HEK293 (cell line): ENCODE results near the gene CAMK2G.
A peak's percentile ranks its signal among the peaks of the same experiment; 100 is the strongest.

Experiments
- CTCF ChIA-PET: fragments of 350-600 bp; formaldehyde crosslinking; extraction: SDS; loops from one replicate; lab custom pipeline; 2021; ENCODE audit warnings: antibody characterized with exemption; lab: Yijun Ruan, JAX
- POLR2A ChIA-PET: fragments of 300-600 bp; formaldehyde crosslinking; extraction: SDS; loops from one replicate; lab custom pipeline; 2020; ENCODE audit warnings: antibody characterized with exemption, inconsistent platforms; lab: Yijun Ruan, JAX
- H3K27ac ChIP-seq: fragments of 200-500 bp; sonication (Bioruptor generic); 2 replicates; pipeline ENCODE4 v1.5.1; 2014; ENCODE audit warnings: low read depth, low read length, control low read depth, inconsistent platforms; ENCODE audit errors: extremely low read depth
- H3K36me3 ChIP-seq, 2 experiments: fragments of 200-500 bp in 1 of 2; sonication (Bioruptor generic) in 1 of 2; 1 replicate in 1 of 2; 2 replicates in 1 of 2; pipeline ENCODE4 v1.5.1; 2014 to 2017; ENCODE audit warnings: inconsistent platforms in 2 of 2, low read length in 2 of 2; ENCODE audit not compliant: control insufficient read depth in 2 of 2, insufficient read depth in 1 of 2
- H3K4me1 ChIP-seq: fragments of 200-500 bp; sonication (Bioruptor generic); 2 replicates; pipeline ENCODE4 v1.5.1; 2014; ENCODE audit warnings: mild to moderate bottlenecking, low read length, inconsistent platforms; ENCODE audit not compliant: control insufficient read depth, insufficient read depth
- H3K4me3 ChIP-seq: 2 replicates; pipeline ENCODE4 v1.5.1; 2011; ENCODE audit warnings: low read depth, mild to moderate bottlenecking, control low read depth, low read length, moderate library complexity
- H3K9me3 ChIP-seq: fragments of 200-500 bp; sonication (Bioruptor generic); 2 replicates; pipeline ENCODE4 v1.5.1; 2014; ENCODE audit warnings: low read depth, low read length, inconsistent platforms; ENCODE audit not compliant: control insufficient read depth, insufficient read depth
- BCL11A ChIP-seq: fragments of 450-650 bp; formaldehyde crosslinking; IDR thresholded peaks from 2 replicates; pipeline ENCODE4 v1.5.1; 2016; ENCODE audit warnings: low read depth, missing biosample characterization, missing genetic modification characterization
- HIC1 ChIP-seq: fragments of 450-650 bp; formaldehyde crosslinking; IDR thresholded peaks from 2 replicates; pipeline ENCODE4 v1.5.1; 2016; ENCODE audit warnings: missing biosample characterization, missing genetic modification characterization
- IKZF3 ChIP-seq: fragments of 450-650 bp; IDR thresholded peaks from 2 replicates; pipeline ENCODE4 v1.5.0; 2018; ENCODE audit warnings: missing biosample characterization, mild to moderate bottlenecking, missing genetic modification characterization, moderate library complexity
- KLF8 ChIP-seq: fragments of 450-650 bp; formaldehyde crosslinking; IDR thresholded peaks from 2 replicates; pipeline ENCODE4 v1.5.1; 2016; ENCODE audit warnings: missing biosample characterization, missing genetic modification characterization
- OVOL3 ChIP-seq: fragments of 450-650 bp; formaldehyde crosslinking; IDR thresholded peaks from 2 replicates; pipeline ENCODE4 v1.5.1; 2016; ENCODE audit warnings: missing biosample characterization, missing genetic modification characterization
- SCRT1 ChIP-seq: fragments of 450-650 bp; formaldehyde crosslinking; IDR thresholded peaks from 2 replicates; pipeline ENCODE4 v1.5.1; 2016; ENCODE audit warnings: missing biosample characterization, missing genetic modification characterization, borderline replicate concordance
- ZBTB10 ChIP-seq: fragments of 450-650 bp; formaldehyde crosslinking; IDR thresholded peaks from 2 replicates; pipeline ENCODE4 v1.5.1; 2016; ENCODE audit warnings: missing biosample characterization, missing genetic modification characterization
- ZBTB17 ChIP-seq: fragments of 450-650 bp; formaldehyde crosslinking; IDR thresholded peaks from 2 replicates; pipeline ENCODE4 v1.5.1; 2016; ENCODE audit warnings: missing biosample characterization, missing genetic modification characterization
- ZNF10 ChIP-seq: fragments of 450-650 bp; formaldehyde crosslinking; IDR thresholded peaks from 2 replicates; pipeline ENCODE4 v1.5.1; 2017; ENCODE audit warnings: missing biosample characterization, missing genetic modification characterization
- ZNF148 ChIP-seq: fragments of 450-650 bp; formaldehyde crosslinking; IDR thresholded peaks from 2 replicates; pipeline ENCODE4 v1.5.0; 2017; ENCODE audit warnings: missing biosample characterization, missing genetic modification characterization, borderline replicate concordance
- ZNF16 ChIP-seq: fragments of 450-650 bp; formaldehyde crosslinking; IDR thresholded peaks from 2 replicates; pipeline ENCODE4 v1.5.1; 2016; ENCODE audit warnings: low read depth, missing biosample characterization, missing genetic modification characterization
- ZNF202 ChIP-seq: fragments of 450-650 bp; formaldehyde crosslinking; IDR thresholded peaks from 2 replicates; pipeline ENCODE4 v1.5.1; 2016; ENCODE audit warnings: missing biosample characterization, missing genetic modification characterization, borderline replicate concordance
- ZNF211 ChIP-seq: fragments of 450-650 bp; formaldehyde crosslinking; IDR thresholded peaks from 2 replicates; pipeline ENCODE4 v1.5.1; 2016; ENCODE audit warnings: low read depth, missing biosample characterization, missing genetic modification characterization
- ZNF292 ChIP-seq: fragments of 450-650 bp; formaldehyde crosslinking; IDR thresholded peaks from 2 replicates; pipeline ENCODE4 v1.5.1; 2016; ENCODE audit warnings: low read depth, missing biosample characterization, missing genetic modification characterization, borderline replicate concordance
- ZNF366 ChIP-seq: fragments of 450-650 bp; formaldehyde crosslinking; conservative IDR thresholded peaks from 2 replicates; pipeline ENCODE4 v1.5.1; 2016; ENCODE audit warnings: missing biosample characterization, missing genetic modification characterization
- ZNF394 ChIP-seq: fragments of 450-650 bp; formaldehyde crosslinking; IDR thresholded peaks from 2 replicates; pipeline ENCODE4 v1.5.1; 2016; ENCODE audit warnings: missing biosample characterization, missing genetic modification characterization, mild to moderate bottlenecking, moderate library complexity, borderline replicate concordance
- ZNF433 ChIP-seq: fragments of 450-650 bp; formaldehyde crosslinking; IDR thresholded peaks from 2 replicates; pipeline ENCODE4 v1.5.1; 2016; ENCODE audit warnings: missing biosample characterization, missing genetic modification characterization, low read depth
- ZNF473 ChIP-seq: fragments of 450-650 bp; formaldehyde crosslinking; IDR thresholded peaks from 2 replicates; pipeline ENCODE4 v1.5.1; 2017; ENCODE audit warnings: missing biosample characterization, missing genetic modification characterization
- ZNF571 ChIP-seq: fragments of 450-650 bp; formaldehyde crosslinking; IDR thresholded peaks from 2 replicates; pipeline ENCODE4 v1.5.0; 2017; ENCODE audit warnings: missing biosample characterization, missing genetic modification characterization
- ZNF664 ChIP-seq: fragments of 450-650 bp; formaldehyde crosslinking; IDR thresholded peaks from 2 replicates; pipeline ENCODE4 v1.5.1; 2016; ENCODE audit warnings: missing biosample characterization, missing genetic modification characterization
- ZNF768 ChIP-seq: fragments of 450-650 bp; formaldehyde crosslinking; IDR thresholded peaks from 2 replicates; pipeline ENCODE4 v1.5.1; 2018; ENCODE audit warnings: missing biosample characterization, mild to moderate bottlenecking, missing genetic modification characterization
- ZNF785 ChIP-seq: fragments of 450-650 bp; formaldehyde crosslinking; IDR thresholded peaks from 2 replicates; pipeline ENCODE4 v1.5.1; 2016; ENCODE audit warnings: missing biosample characterization, missing genetic modification characterization
- ZNF792 ChIP-seq: fragments of 450-650 bp; formaldehyde crosslinking; IDR thresholded peaks from 2 replicates; pipeline ENCODE4 v1.5.1; 2016; ENCODE audit warnings: missing biosample characterization, missing genetic modification characterization

Gene CAMK2G

DNA sequence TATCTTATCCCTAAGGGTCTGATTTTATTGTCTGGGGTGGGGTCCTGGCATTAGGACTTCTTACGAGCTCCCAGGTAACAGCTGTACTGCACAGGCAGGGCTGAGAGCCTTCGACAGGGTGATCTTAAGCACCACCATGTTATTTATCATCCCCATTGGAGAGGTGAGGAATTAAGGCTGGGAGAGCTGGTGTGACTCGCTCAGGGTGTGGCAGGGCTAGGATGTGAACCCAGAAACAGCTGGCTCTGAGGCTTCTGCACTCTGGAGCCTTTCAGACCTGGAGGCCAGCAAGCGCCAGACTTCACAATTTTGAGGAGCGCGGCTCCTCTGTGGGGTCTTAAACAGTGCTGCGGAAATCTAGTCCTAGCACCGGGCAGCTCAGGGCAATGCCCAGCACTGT, 35.5 kb downstream of the CAMK2G start (continued):
- TF ChIP-seq HIC1: no peak
- no peak for TF ChIP-seq ZNF433 (tag by site-specific recombination)
- no peak for TF ChIP-seq IKZF3 (tag by site-specific recombination)
- TF ChIP-seq ZNF202 (tag by site-specific recombination): no peak
- no peak for TF ChIP-seq ZNF473 (tag by site-specific recombination)
- TF ChIP-seq ZNF366 (tag by site-specific recombination): no peak
- no peak for TF ChIP-seq ZNF292 (tag by site-specific recombination)
- no peak for TF ChIP-seq ZNF792 (tag by site-specific recombination)
- TF ChIP-seq ZNF211 (tag by site-specific recombination): no peak
- no peak for TF ChIP-seq ZNF571 (tag by site-specific recombination)
- TF ChIP-seq, all 188 proteins: peak for 0

GRCh38 chr10:73838008-73838567, 36.3 kb downstream of the CAMK2G start:
- H3K4me3 ChIP-seq: no peak overlapping the region
- H3K36me3 ChIP-seq: peaks cover 0 to 64% of the 10 kb centered on the region in 2 experiments; a peak in 2 of 3 replicates
- ChIA-PET CTCF (interaction anchor here (1.1 to 1.2 kb wide), 3 partner anchors 9 to 42 kb away, joined by 3 read pairs; no protein-coding TSS in a partner anchor), POLR2A (no interaction called here)
- H3K9me3 ChIP-seq: no peaks in the 10 kb centered on the region
- H3K27ac ChIP-seq: no peak overlapping the region
- TF ChIP-seq ZNF16 (tag by site-specific recombination) (no peak), ZBTB17 (tag by site-specific recombination) (no peak), KLF8 (tag by site-specific recombination) (no peak), ZNF664 (no peak), ZNF768 (tag by site-specific recombination) (peak; percentile 95), ZNF394 (no peak)
- no peaks in the 10 kb centered on the region for H3K4me1 ChIP-seq

DNA sequence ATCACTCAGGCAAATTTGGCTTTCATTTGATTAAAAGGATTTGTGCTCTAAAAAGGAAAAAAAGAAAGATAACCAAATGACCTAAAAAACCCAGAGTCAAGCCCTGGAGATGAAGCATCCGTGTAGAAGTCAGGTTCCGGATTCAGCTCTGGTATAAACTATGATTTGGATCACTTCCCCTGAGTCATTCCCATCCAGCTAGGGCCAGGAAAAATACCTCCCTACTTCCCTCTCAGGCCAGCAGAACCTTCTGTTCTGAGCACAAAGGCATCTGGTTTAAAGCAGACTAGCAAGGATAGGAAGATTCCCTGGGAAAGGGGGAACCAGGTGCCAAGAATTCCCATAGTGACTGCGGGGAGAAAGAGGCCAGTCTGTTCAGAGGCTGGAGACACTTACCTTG, 37.3 kb downstream of the CAMK2G start:
- no peaks in the 10 kb centered on the region for H3K4me1 ChIP-seq
- no peak for TF ChIP-seq BCL11A (tag by site-specific recombination)
- no peak for TF ChIP-seq ZNF785 (tag by site-specific recombination)
- no peak for TF ChIP-seq ZBTB10 (tag by site-specific recombination)
- no peak for TF ChIP-seq SCRT1 (tag by site-specific recombination)
- TF ChIP-seq ZNF148 (tag by site-specific recombination): no peak
- no peak for TF ChIP-seq ZNF10 (tag by site-specific recombination)
- no peak for TF ChIP-seq OVOL3
- H3K9me3 ChIP-seq: no peaks in the 10 kb centered on the region
- CTCF ChIA-PET: interaction anchor here (0.7 to 1.2 kb wide), 5 partner anchors 8 to 104 kb away, joined by 3 to 5 read pairs (median 3); no protein-coding TSS in a partner anchor
- no peak overlapping the region for H3K4me3 ChIP-seq
- POLR2A ChIA-PET: no interaction called here
- no peak overlapping the region for H3K27ac ChIP-seq
- peaks cover 0 to 54% of the 10 kb centered on the region in 2 experiments; a peak in 2 of 3 replicates for H3K36me3 ChIP-seq
